ENCODE results near the gene MYOM3.

MYOM3 gene

GRCh38 chr1:24120965-24121364 is 9.0 kb upstream of the MYOM3 start:
- no peak overlapping the region for H3K9ac ChIP-seq (ENCODE audit: low read length)

GRCh38 chr1:24119859-24120756 is 8.2 kb upstream of the MYOM3 start:
- peak overlapping the region; percentile 9 for H3K27ac ChIP-seq (ENCODE audit: low read depth, low read length)
- H3K9ac ChIP-seq (ENCODE audit: low read length): no peak overlapping the region
- H3K36me3 ChIP-seq (ENCODE audit: insufficient read depth, low read length): no peaks in the 10 kb centered on the region
- peaks cover 0 to 7% of the 10 kb centered on the region in 2 donors for H3K27me3 ChIP-seq (ENCODE audit: control insufficient read depth in 1 of 2, insufficient read depth in 2 of 2, low read length in 2 of 2)
- H3K9me3 ChIP-seq (ENCODE audit: low read length): no peaks in the 10 kb centered on the region
- peaks cover 11% of the 10 kb centered on the region for H3K4me1 ChIP-seq (ENCODE audit: insufficient read depth, low read length)
- H3K4me3 ChIP-seq (ENCODE audit: low read depth in 1 of 2, low read length in 2 of 2): no peak overlapping the region

More at GRCh38 chr1:24120965-24121364, 9.0 kb upstream of the MYOM3 start:
- Histone ChIP-seq H3K27me3 (ENCODE audit: control insufficient read depth in 1 of 2, insufficient read depth in 2 of 2, low read length in 2 of 2) (peaks cover 0 to 7% of the 10 kb centered on the region in 2 donors), H3K36me3 (ENCODE audit: insufficient read depth, low read length) (no peaks in the 10 kb centered on the region), H3K4me3 (ENCODE audit: low read depth in 1 of 2, low read length in 2 of 2) (no peak overlapping the region), H3K9me3 (ENCODE audit: low read length) (no peaks in the 10 kb centered on the region), H3K27ac (ENCODE audit: low read depth, low read length) (no peak overlapping the region), H3K4me1 (ENCODE audit: insufficient read depth, low read length) (peaks cover 11% of the 10 kb centered on the region)

- no peak overlapping the region for H3K27ac ChIP-seq (ENCODE audit: low read depth, low read length)
- H3K9ac ChIP-seq (ENCODE audit: low read length): no peak overlapping the region
- H3K27me3 ChIP-seq (ENCODE audit: control insufficient read depth in 1 of 2, insufficient read depth in 2 of 2, low read length in 2 of 2): peaks cover 0 to 7% of the 10 kb centered on the region in 2 donors
- H3K36me3 ChIP-seq (ENCODE audit: insufficient read depth, low read length): no peaks in the 10 kb centered on the region
- no peak overlapping the region for H3K4me3 ChIP-seq (ENCODE audit: low read depth in 1 of 2, low read length in 2 of 2)
- no peaks in the 10 kb centered on the region for H3K9me3 ChIP-seq (ENCODE audit: low read length)
- H3K4me1 ChIP-seq (ENCODE audit: insufficient read depth, low read length): peaks cover 11% of the 10 kb centered on the region
Measured at GRCh38 chr1:24119489-24119858, 7.5 kb upstream of the MYOM3 start.

GRCh38 chr1:24118410-24119242 is 6.7 kb upstream of the MYOM3 start:
- no peaks in the 10 kb centered on the region for H3K36me3 ChIP-seq (ENCODE audit: insufficient read depth, low read length)
- peaks cover 0 to 7% of the 10 kb centered on the region in 2 donors for H3K27me3 ChIP-seq (ENCODE audit: control insufficient read depth in 1 of 2, insufficient read depth in 2 of 2, low read length in 2 of 2)
- no peak overlapping the region for H3K9ac ChIP-seq (ENCODE audit: low read length)
- no peak overlapping the region for H3K27ac ChIP-seq (ENCODE audit: low read depth, low read length)
- H3K4me3 ChIP-seq (ENCODE audit: low read depth in 1 of 2, low read length in 2 of 2): no peak overlapping the region
- H3K4me1 ChIP-seq (ENCODE audit: insufficient read depth, low read length): peaks cover 11% of the 10 kb centered on the region
- no peaks in the 10 kb centered on the region for H3K9me3 ChIP-seq (ENCODE audit: low read length)

- Histone ChIP-seq H3K9ac (ENCODE audit: low read length) (no peak overlapping the region), H3K36me3 (ENCODE audit: insufficient read depth, low read length) (no peaks in the 10 kb centered on the region), H3K4me3 (ENCODE audit: low read depth in 1 of 2, low read length in 2 of 2) (no peak overlapping the region), H3K4me1 (ENCODE audit: insufficient read depth, low read length) (peaks cover 11% of the 10 kb centered on the region), H3K27me3 (ENCODE audit: control insufficient read depth in 1 of 2, insufficient read depth in 2 of 2, low read length in 2 of 2) (peaks cover 0 to 7% of the 10 kb centered on the region in 2 donors), H3K27ac (ENCODE audit: low read depth, low read length) (no peak overlapping the region), H3K9me3 (ENCODE audit: low read length) (no peaks in the 10 kb centered on the region)
Measured at GRCh38 chr1:24117722-24118409, 5.9 kb upstream of the MYOM3 start.

GRCh38 chr1:24117132-24117531 is 5.2 kb upstream of the MYOM3 start:
- H3K36me3 ChIP-seq (ENCODE audit: insufficient read depth, low read length): no peaks in the 10 kb centered on the region
- H3K9me3 ChIP-seq (ENCODE audit: low read length): no peaks in the 10 kb centered on the region
- H3K4me3 ChIP-seq (ENCODE audit: low read depth in 1 of 2, low read length in 2 of 2): no peak overlapping the region
- peaks cover 11% of the 10 kb centered on the region for H3K4me1 ChIP-seq (ENCODE audit: insufficient read depth, low read length)
- no peak overlapping the region for H3K9ac ChIP-seq (ENCODE audit: low read length)
- H3K27me3 ChIP-seq (ENCODE audit: control insufficient read depth in 1 of 2, insufficient read depth in 2 of 2, low read length in 2 of 2): peaks cover 0 to 7% of the 10 kb centered on the region in 2 donors
- H3K27ac ChIP-seq (ENCODE audit: low read depth, low read length): no peak overlapping the region

- H3K4me1 ChIP-seq (ENCODE audit: insufficient read depth, low read length): peaks cover 6% of the 10 kb centered on the region
- no peak overlapping the region for H3K9ac ChIP-seq (ENCODE audit: low read length)
- no peak overlapping the region for H3K27ac ChIP-seq (ENCODE audit: low read depth, low read length)
- no peak overlapping the region for H3K4me3 ChIP-seq (ENCODE audit: low read depth in 1 of 2, low read length in 2 of 2)
- H3K36me3 ChIP-seq (ENCODE audit: insufficient read depth, low read length): no peaks in the 10 kb centered on the region
- H3K27me3 ChIP-seq (ENCODE audit: control insufficient read depth in 1 of 2, insufficient read depth in 2 of 2, low read length in 2 of 2): peaks cover 0 to 7% of the 10 kb centered on the region in 2 donors
- no peaks in the 10 kb centered on the region for H3K9me3 ChIP-seq (ENCODE audit: low read length)
Measured at GRCh38 chr1:24114753-24115152, 2.8 kb upstream of the MYOM3 start.

- H3K9ac ChIP-seq (ENCODE audit: low read length): no peak overlapping the region
- peaks cover 4% of the 10 kb centered on the region for H3K4me1 ChIP-seq (ENCODE audit: insufficient read depth, low read length)
- H3K4me3 ChIP-seq (ENCODE audit: low read depth in 1 of 2, low read length in 2 of 2): no peak overlapping the region
- H3K9me3 ChIP-seq (ENCODE audit: low read length): no peaks in the 10 kb centered on the region
- no peak overlapping the region for H3K27ac ChIP-seq (ENCODE audit: low read depth, low read length)
- H3K27me3 ChIP-seq (ENCODE audit: control insufficient read depth in 1 of 2, insufficient read depth in 2 of 2, low read length in 2 of 2): peaks cover 0 to 7% of the 10 kb centered on the region in 2 donors
- no peaks in the 10 kb centered on the region for H3K36me3 ChIP-seq (ENCODE audit: insufficient read depth, low read length)
Measured at GRCh38 chr1:24113641-24114033, 1.7 kb upstream of the MYOM3 start.

- no peaks in the 10 kb centered on the region for H3K36me3 ChIP-seq (ENCODE audit: insufficient read depth, low read length)
- no peak overlapping the region for H3K4me3 ChIP-seq (ENCODE audit: low read depth in 1 of 2, low read length in 2 of 2)
- H3K9ac ChIP-seq (ENCODE audit: low read length): no peak overlapping the region
- no peak overlapping the region for H3K27ac ChIP-seq (ENCODE audit: low read depth, low read length)
- H3K4me1 ChIP-seq (ENCODE audit: insufficient read depth, low read length): peaks cover 4% of the 10 kb centered on the region
- H3K27me3 ChIP-seq (ENCODE audit: control insufficient read depth in 1 of 2, insufficient read depth in 2 of 2, low read length in 2 of 2): peaks cover 0 to 3% of the 10 kb centered on the region in 2 donors
- H3K9me3 ChIP-seq (ENCODE audit: low read length): no peaks in the 10 kb centered on the region
Measured at GRCh38 chr1:24111262-24111995, 506 bp downstream of the MYOM3 start.

GRCh38 chr1:24110642-24111261 is 1.2 kb downstream of the MYOM3 start:
- no peaks in the 10 kb centered on the region for H3K27me3 ChIP-seq (ENCODE audit: control insufficient read depth in 1 of 2, insufficient read depth in 2 of 2, low read length in 2 of 2)
- no peak overlapping the region for H3K27ac ChIP-seq (ENCODE audit: low read depth, low read length)
- H3K9me3 ChIP-seq (ENCODE audit: low read length): no peaks in the 10 kb centered on the region
- no peaks in the 10 kb centered on the region for H3K36me3 ChIP-seq (ENCODE audit: insufficient read depth, low read length)
- H3K4me3 ChIP-seq (ENCODE audit: low read depth in 1 of 2, low read length in 2 of 2): no peak overlapping the region
- H3K9ac ChIP-seq (ENCODE audit: low read length): no peak overlapping the region
- peaks cover 4% of the 10 kb centered on the region for H3K4me1 ChIP-seq (ENCODE audit: insufficient read depth, low read length)

All from muscle layer of colon (tissue), 2 donors.